ENCODE data around the gene GRPEL1. TPM values are rescaled to one million over a fixed set of nuclear protein-coding genes. Genes with fewer than 3 reads are reported as not detected.

Gene GRPEL1
- total and polyA plus RNA-seq, 2 of the 13 experiments (the other 11 are each of a cell fraction or from before 2014, with no cell fraction given), result 32.3 to 141 TPM

- DNase-seq (ENCODE audit: low spot score), result no peak
- FAIRE-seq, result no peak
- POLR2A ChIA-PET, result no interaction called here
- peaks cover 21 to 70% of the 10 kb centered on the region in 2 experiments; a peak in 4 of 5 replicates for H3K36me3 ChIP-seq (replicated peaks in 1 of 2; ENCODE audit: control insufficient read depth in 1 of 2, insufficient read depth in 2 of 2, low read length in 2 of 2)
- H2AFZ ChIP-seq (ENCODE audit: low read length), result no peak overlapping the region
- no TSS peak for BruUV-seq (replicated peaks)
- H4K20me1 ChIP-seq (ENCODE audit: insufficient read depth, low read length), result no peaks in the 10 kb centered on the region
- no peaks in the 10 kb centered on the region for H3K79me2 ChIP-seq (ENCODE audit: insufficient read depth, low read length)
- H3K27ac ChIP-seq (ENCODE audit: extremely low read length, insufficient read depth, low read length), result no peak overlapping the region
- no peak for ATAC-seq
- 98% methylated on average over 5 of the region's 6 CpGs for WGBS (ENCODE audit: low lambda C conversion rate)
- H3K4me3 ChIP-seq (replicated peaks in 1 of 3; ENCODE audit: insufficient read depth in 1 of 3, low read depth in 2 of 3, low read length in 3 of 3), result no peak overlapping the region
- intact Hi-C loops (cut with micrococcal nuclease; ENCODE audit: unreplicated experiment), result no loop called here
- no peak overlapping the region for H3K4me2 ChIP-seq (ENCODE audit: low read depth, low read length)
- TF ChIP-seq MAFF (IDR thresholded peaks at IDR 0.05; ENCODE audit: low read depth, low read length) (peak; percentile 99), MAFK (conservative IDR thresholded peaks at IDR 0.05 in 1 of 2, IDR thresholded peaks at IDR 0.05 in 1 of 2; ENCODE audit: low read length in 2 of 2) (peak; percentile 98 to 99), RBFOX2 (IDR thresholded peaks at IDR 0.05; ENCODE audit: low read depth, low read length) (no peak), ONECUT2 (CRISPR knock-in tag; IDR thresholded peaks at IDR 0.05) (no peak), ZNF619 (CRISPR knock-in tag; IDR thresholded peaks at IDR 0.05) (no peak)
- peaks cover 22% of the 10 kb centered on the region for H3K4me1 ChIP-seq (ENCODE audit: insufficient read depth, low read length)
- in situ Hi-C loops (cut with HindIII; ENCODE audit: extremely low pct_ligation_motif_present, low pct_unique_long_range_greater_than_20kb), result no loop called here
- CTCF ChIA-PET (ENCODE audit: low intra/inter-chr PET ratio, low total read pairs), result no interaction called here
- no peaks in the 10 kb centered on the region for H3K9me3 ChIP-seq (ENCODE audit: low read length)
- H3K9ac ChIP-seq (ENCODE audit: insufficient read depth, low read depth, low read length), result no peak overlapping the region
- H3K27me3 ChIP-seq (ENCODE audit: control insufficient read depth in 1 of 2, insufficient read depth in 2 of 2, low read length in 2 of 2), result no peaks in the 10 kb centered on the region
Observed at GRCh38 chr4:7017446-7018048, 50.3 kb downstream of the GRPEL1 start.

GRCh38 chr4:7016512-7016911 is 51.4 kb downstream of the GRPEL1 start:
- in situ Hi-C loops (cut with HindIII; ENCODE audit: extremely low pct_ligation_motif_present, low pct_unique_long_range_greater_than_20kb) (no loop called here), intact Hi-C loops (cut with micrococcal nuclease; ENCODE audit: unreplicated experiment) (no loop called here)
- H3K9me3 ChIP-seq (ENCODE audit: low read length), result no peaks in the 10 kb centered on the region
- no peaks in the 10 kb centered on the region for H3K79me2 ChIP-seq (ENCODE audit: insufficient read depth, low read length)
- no peak for TF ChIP-seq ZNF256 (CRISPR knock-in tag; conservative IDR thresholded peaks at IDR 0.05)
- no peak for TF ChIP-seq CENPX (CRISPR knock-in tag; IDR thresholded peaks at IDR 0.05)
- no peak for TF ChIP-seq ZNF747 (CRISPR knock-in tag; IDR thresholded peaks at IDR 0.05; ENCODE audit: borderline replicate concordance)
- TF ChIP-seq NPAS2 (CRISPR knock-in tag; IDR thresholded peaks at IDR 0.05; ENCODE audit: borderline replicate concordance), result no peak
- no peak for TF ChIP-seq ZSCAN12 (CRISPR knock-in tag; IDR thresholded peaks at IDR 0.05)
- TF ChIP-seq ZSCAN21 (CRISPR knock-in tag; IDR thresholded peaks at IDR 0.05; ENCODE audit: borderline replicate concordance), result no peak
- TF ChIP-seq ETV5 (CRISPR knock-in tag; IDR thresholded peaks at IDR 0.05; ENCODE audit: borderline replicate concordance), result no peak
- TF ChIP-seq NR2F2 (IDR thresholded peaks at IDR 0.05; ENCODE audit: borderline replicate concordance, low read depth), result no peak
- TF ChIP-seq ZFP37 (CRISPR knock-in tag; IDR thresholded peaks at IDR 0.05; ENCODE audit: borderline replicate concordance), result no peak
- TF ChIP-seq ZNF274 (CRISPR knock-in tag; IDR thresholded peaks at IDR 0.05), result no peak
- no peak for TF ChIP-seq RFX5 (IDR thresholded peaks at IDR 0.05; ENCODE audit: low read depth, low read length)
- no peak for TF ChIP-seq MNT (IDR thresholded peaks at IDR 0.05)
- no peak for TF ChIP-seq KDM5A (IDR thresholded peaks at IDR 0.05; ENCODE audit: borderline replicate concordance, low read length)
- no peak for TF ChIP-seq HMGA1 (CRISPR knock-in tag; conservative IDR thresholded peaks at IDR 0.05)
- no peak for TF ChIP-seq ISX (CRISPR knock-in tag; conservative IDR thresholded peaks at IDR 0.05)
- no peak overlapping the region for H3K4me3 ChIP-seq (replicated peaks in 1 of 3; ENCODE audit: insufficient read depth in 1 of 3, low read depth in 2 of 3, low read length in 3 of 3)
- H4K20me1 ChIP-seq (ENCODE audit: insufficient read depth, low read length), result no peaks in the 10 kb centered on the region
- H3K4me2 ChIP-seq (ENCODE audit: low read depth, low read length), result no peak overlapping the region
- DNase-seq (ENCODE audit: low spot score) (no peak), ATAC-seq (no peak), FAIRE-seq (no peak)
- no peak overlapping the region for H3K27ac ChIP-seq (ENCODE audit: extremely low read length, insufficient read depth, low read length)
- no peak overlapping the region for H2AFZ ChIP-seq (ENCODE audit: low read length)
- ChIA-PET POLR2A (no interaction called here), CTCF (ENCODE audit: low intra/inter-chr PET ratio, low total read pairs) (no interaction called here)
- WGBS (ENCODE audit: low lambda C conversion rate), result 97% methylated on average over 6 of the region's 6 CpGs
- no peak overlapping the region for H3K9ac ChIP-seq (ENCODE audit: insufficient read depth, low read depth, low read length)
- H3K4me1 ChIP-seq (ENCODE audit: insufficient read depth, low read length), result peaks cover 12% of the 10 kb centered on the region
- H3K27me3 ChIP-seq (ENCODE audit: control insufficient read depth in 1 of 2, insufficient read depth in 2 of 2, low read length in 2 of 2), result no peaks in the 10 kb centered on the region
- peaks cover 20 to 71% of the 10 kb centered on the region in 2 experiments; a peak in 4 of 5 replicates for H3K36me3 ChIP-seq (replicated peaks in 1 of 2; ENCODE audit: control insufficient read depth in 1 of 2, insufficient read depth in 2 of 2, low read length in 2 of 2)
- no TSS peak for BruUV-seq (replicated peaks)

Measured in HepG2 (cell line).